Tibial nerve (tissue), 4 donors: ENCODE data around the gene POMT2.

Experiments
- CTCF ChIP-seq, 5 experiments: fragments of 200-600 bp in 3 of 5; fragments of 450-650 bp in 2 of 5; sonication (generic) in 3 of 5; IDR thresholded peaks; one replicate each; pipeline ENCODE4 v1.5.1; 2016 to 2019; ENCODE audit warnings: antibody characterized with exemption in 5 of 5, mild to moderate bottlenecking in 3 of 5, moderate library complexity in 2 of 5
- EP300 ChIP-seq, 2 donors: sonication (generic); formaldehyde crosslinking; IDR thresholded peaks; one replicate each; pipeline ENCODE4 v1.6.1; 2017; ENCODE audit warnings: antibody characterized with exemption in 2 of 2, mild to moderate bottlenecking in 1 of 2
- POLR2A ChIP-seq, 2 donors: fragments of 450-650 bp; IDR thresholded peaks; one replicate each; pipeline ENCODE4 v1.6.1; 2017; ENCODE audit warnings: antibody characterized with exemption in 2 of 2, mild to moderate bottlenecking in 2 of 2, moderate library complexity in 2 of 2

- TF ChIP-seq POLR2A (IDR thresholded peaks at IDR 0.05) = no peak
- no peak for TF ChIP-seq CTCF (IDR thresholded peaks at IDR 0.05)
- peak in 1 of 2 donors; percentile 39 for TF ChIP-seq EP300 (IDR thresholded peaks at IDR 0.05)
These were observed 17.1 kb downstream of the POMT2 start for GRCh38 chr14:77303417-77304156.
